UCSD-AML1 (cell line): ENCODE data around the gene SLC51B.
"Not testable (repeated sequence)": the region's sequence is repeated elsewhere in the genome, so short reads cannot be mapped to it uniquely, and the experiment has no call there.

Experiments used
- DNase-seq: peaks from one replicate; lab custom pipeline; 2025; ENCODE audit not compliant: unreplicated experiment; lab: John Stamatoyannopoulos, UW

The SLC51B gene

DNA sequence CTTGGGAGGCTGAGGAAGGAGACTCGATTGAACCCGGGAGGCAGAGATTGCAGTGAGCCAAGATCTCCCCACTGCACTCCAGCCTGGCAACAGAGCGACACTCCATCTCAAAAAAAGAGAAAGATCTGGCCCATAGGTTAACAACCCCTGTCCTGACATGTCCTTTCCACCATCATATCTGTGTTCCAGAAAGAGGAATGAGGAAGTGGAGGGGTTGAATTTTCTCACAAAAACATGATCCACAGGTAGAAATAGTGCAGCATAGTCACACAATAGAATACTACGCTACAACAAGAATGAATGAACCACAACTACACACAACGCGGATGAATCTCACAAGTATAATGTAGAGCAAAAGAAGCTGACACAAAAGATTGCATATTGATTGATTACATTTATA lies 4.7 kb upstream of the SLC51B start:
- DNase-seq = no peak

DNA sequence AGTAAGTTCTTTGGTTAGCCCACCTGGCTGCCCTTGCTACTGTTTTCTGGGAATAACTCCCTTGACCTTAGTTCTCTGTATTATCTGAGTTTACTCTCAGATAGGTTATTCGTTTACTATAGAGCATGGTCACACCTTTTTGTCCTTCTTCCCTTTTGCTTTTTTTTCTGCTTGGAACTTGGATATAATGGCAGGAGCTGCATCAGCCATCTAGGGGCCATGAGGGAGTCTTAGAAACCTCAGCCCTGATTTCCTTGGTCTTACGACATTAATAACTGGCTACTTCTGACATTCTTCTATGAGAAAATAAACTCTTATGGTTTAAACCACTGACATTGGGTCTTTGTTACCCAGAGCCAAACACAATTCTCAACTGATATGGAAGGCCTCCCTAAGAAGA lies 3.4 kb upstream of the SLC51B start:
- no peak for DNase-seq

DNA sequence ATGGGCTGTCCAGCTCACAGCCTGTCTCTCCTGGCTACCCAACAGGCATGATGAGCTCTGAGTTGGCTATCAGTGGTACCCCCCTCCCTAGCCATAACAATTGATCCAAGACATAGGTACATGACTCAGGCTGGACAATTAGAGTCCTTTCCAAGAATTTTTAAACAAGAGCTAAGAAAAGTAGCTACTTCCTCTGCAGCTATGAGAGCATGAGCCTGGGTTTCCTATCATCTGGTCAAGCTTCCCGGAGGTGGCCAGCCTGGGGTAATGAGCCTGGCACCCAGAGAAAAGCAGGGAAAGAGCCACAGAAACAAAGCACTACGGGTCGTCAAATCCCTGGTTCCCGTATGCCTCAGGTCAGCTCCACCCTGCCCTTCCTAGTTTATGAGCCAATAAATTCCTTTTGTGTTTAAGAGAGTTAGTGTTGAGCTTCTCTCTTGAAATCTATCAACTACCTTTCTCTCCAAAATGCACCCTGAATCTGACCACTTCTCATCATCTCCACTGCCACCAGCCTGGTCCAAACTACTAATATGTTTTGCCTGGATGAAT lies 2.3 kb upstream of the SLC51B start:
- no peak for DNase-seq

DNA sequence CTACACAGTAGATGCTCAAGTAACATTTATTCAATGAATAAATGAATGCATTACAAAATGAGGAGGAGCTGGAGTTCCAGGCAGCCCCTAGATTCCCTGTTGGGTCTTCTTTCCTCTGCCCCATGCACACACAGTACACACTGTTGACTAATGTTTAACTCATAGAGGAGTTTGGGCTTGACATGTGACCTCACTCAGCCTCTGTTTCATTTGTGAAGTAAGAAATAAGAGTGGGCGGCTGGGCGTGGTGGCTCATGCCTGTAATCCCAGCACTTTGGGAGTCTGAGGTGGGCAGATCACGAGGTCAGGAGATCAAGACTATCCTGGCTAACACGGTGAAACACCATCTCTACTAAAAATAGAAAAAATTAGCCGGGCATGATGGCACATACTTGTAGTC lies 969 bp upstream of the SLC51B start:
- DNase-seq = not testable (repeated sequence)

DNA sequence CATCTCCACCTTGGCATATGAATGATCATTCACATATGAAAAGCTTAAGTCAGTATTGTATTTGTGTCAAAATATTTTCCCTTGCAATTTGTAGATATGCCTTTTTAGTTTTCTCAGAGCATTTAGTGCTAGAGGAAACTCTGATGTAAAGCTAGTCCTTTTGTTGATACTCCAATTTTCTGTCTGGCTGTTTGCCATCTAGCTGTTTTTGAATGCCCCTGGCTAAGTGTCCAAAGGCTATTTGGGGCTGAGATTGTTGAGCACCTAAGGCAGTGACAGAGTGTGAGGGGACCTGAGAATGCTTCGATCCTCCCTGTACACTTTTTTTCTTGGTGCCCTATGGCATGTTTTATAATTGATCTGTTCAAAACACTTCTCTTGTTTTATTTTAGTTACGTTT lies 3.1 kb downstream of the SLC51B start:
- DNase-seq = no peak

DNA sequence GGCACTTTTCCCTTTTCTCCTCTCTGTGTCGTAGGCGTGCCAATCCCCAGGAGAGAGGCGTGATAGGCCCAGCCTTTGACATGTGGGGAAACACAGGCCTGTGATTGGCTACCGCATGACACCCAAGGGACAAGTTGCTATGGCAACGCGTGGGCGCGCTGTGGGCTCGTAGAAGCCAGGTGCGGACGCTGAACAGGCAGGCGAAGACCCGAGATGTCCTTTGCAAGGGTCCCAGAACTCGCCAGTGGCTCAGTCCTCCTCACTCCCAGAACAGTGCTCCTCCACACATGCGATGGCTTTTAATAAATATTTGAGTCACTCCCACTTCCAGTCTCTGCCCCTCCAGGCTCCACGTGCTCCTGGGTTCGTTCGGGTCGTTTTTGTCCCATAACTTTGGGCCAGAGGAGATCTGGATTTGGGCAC lies 4.2 kb downstream of the SLC51B start:
- DNase-seq = peak; percentile 85

DNA sequence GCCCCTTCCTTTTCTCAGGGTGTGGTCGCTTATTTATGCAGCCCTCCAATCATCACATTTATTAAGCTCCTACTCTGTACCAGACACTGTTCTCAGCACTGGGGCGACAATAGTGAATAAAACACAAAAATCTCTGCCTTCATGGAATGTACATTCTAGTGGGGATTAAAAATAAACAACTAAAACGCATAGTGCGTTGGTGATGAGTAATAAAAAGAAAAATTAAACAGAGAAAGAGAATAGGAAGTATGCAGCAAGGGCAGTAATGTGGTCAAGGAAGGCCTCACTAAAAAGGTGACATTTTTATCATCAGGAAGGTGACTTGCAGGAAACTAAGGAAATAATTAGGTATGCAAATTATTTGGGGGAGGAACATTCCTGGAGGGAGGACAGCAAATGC lies 5.1 kb downstream of the SLC51B start:
- DNase-seq = no peak

DNA sequence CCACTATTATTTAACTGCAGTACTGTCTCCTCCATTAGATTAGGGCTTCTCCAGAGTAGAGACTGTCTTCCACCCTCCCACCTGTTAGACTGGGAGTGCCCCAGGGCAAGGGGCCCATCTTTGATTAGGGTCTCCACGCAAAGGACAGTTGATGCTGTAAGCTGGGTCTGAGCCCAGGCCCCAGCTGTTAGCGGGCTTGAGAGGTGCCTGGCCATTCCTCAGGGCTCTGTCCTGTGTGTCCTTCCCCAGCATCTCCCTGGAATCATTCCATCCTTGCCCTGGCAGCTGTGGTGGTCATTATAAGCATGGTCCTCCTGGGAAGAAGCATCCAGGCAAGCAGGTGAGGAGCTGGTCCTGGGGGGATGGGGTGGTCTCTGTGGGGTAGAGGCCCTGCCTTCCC lies 6.1 kb downstream of the SLC51B start:
- no peak for DNase-seq

DNA sequence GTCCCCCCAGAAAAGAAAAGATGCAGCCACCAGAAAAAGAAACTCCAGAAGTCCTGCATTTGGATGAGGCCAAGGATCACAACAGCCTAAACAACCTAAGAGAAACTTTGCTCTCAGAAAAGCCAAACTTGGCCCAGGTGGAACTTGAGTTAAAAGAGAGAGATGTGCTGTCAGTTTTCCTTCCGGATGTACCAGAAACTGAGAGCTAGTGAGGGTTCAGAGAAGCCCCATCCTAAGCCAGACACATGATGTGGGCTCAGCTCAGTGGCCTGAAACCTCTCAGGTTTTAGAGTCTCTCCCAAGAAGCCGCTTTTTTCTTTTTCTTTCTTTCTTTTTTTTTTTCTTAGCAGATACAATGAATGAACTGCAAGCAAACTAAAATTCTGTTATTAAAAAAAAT lies 7.8 kb downstream of the SLC51B start:
- DNase-seq = no peak

DNA sequence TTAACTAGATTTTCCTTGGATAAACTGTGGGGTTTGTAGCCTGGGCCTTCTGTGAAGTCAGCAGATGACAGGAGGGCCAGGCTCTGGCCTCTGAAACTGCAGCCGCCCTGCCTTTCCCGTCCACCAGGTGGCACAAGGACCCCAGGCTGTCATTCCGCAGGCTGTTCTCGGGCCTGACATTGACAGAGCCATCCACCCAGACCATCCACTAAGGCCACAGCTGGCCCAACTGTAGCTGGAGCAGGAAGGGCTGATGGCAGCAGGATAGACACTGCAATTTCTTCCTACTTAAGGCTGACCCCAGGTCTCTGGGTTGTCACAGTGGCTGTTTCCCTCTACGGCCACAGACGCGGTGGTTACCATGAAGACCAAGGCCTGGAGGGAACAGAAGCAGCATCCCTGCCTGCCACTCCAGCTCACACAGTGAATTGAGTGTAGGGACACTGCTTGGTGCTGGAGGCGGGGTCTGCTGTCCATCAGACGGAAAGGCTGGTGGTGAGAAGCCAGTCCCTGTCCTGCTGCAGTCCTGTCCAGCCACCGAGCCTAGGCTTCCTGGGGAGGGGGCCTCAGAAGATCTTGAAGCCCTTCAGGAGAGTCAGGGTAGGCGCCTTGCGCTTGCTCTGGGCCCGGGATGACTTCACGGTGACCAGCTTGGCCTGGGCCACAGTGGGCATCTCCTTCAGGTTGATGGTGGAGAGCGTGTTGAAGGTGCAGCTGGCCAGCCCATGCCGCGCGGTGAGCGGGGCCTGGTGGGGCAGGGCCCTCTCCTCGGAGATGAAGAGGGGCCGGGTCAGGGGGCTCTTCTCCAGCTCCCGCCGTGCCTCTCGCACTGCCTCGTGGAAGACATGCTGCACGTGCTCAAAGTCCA lies 9.4 kb downstream of the SLC51B start:
- peak; percentile 76 for DNase-seq

DNA sequence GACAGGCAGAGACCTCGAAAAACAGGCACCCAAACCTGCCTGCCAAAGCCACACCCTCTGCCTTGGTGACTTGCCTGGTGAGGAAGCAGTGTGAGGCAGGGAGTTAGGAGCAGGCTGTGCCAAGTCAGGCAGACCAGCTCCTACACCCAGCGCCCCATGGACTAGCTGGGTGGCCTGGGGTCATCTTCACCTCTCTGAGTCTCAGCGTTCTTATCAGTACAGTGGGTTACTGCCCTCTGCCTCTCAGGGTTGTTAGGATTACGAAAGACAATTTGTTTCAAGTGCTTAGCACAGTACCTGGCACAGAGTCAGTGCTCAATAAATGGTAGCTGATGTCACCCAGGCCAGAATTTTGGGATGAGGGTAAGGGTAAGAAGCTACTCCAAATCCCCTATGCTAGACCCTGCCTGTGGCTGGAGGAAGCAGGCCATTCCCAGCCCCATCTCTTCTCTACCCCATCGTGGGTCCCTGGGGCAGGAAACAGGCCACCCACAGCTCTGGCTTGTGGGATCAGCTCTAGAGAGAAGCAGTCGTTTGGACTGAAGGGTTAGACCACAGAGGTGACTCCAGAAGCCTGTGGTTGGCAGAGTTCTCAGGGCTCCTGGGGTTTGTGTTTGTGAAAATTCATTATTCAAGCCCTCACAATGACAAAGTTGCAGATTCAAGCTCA lies 10.1 kb downstream of the SLC51B start:
- DNase-seq = peak; percentile 62

DNA sequence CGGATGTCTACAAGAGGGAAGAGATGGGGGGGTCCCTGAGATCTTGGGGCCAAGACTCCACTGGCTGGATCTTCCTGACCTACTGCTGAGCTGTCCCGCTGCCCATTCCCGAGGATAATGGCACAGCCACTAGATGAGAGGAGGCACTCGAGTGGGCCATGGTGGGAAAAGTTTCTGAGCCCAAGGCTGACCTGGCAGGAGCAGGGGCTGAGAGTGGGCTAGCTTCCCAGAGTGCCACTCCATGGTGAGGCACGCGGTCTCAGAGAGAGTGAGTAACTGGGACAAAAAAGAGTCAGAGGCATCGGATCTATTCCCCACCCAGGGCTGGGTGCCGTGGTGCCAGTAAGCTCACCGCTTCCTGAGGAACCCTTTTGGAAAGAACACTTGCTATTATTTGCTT lies 10.9 kb downstream of the SLC51B start:
- no peak for DNase-seq

DNA sequence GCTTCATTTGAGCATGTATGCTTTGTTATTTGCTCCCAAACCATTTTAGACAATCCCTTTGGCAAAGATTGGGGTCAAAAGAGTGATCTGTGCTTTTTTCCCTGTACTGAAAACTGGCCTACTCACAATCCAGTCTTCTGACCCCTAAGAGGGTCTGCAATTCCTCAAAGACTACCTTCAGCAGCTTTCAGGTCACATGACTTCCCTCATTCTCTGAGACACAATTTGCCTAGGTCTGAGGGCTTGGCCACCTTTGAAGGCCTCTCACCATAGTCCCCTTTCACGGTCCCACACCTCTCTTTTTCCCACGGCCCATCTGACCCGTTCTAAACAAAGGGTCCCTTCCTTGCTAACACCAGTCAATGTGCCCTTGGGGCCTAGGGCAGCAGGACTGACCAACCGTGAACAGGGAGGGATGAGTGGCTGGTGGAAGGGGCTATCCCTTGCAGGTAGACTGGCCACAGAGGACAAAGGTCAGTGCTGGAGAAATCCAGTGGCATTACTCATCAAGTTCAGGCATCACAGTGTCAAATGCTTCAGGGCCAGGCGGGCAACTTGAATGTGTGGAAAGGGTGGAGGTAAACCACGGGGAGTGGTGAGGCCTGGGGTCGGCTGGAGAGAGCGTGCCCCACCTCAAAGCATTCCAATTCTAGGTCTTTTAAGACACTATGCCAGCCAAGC lies 11.8 kb downstream of the SLC51B start:
- DNase-seq = no peak

DNA sequence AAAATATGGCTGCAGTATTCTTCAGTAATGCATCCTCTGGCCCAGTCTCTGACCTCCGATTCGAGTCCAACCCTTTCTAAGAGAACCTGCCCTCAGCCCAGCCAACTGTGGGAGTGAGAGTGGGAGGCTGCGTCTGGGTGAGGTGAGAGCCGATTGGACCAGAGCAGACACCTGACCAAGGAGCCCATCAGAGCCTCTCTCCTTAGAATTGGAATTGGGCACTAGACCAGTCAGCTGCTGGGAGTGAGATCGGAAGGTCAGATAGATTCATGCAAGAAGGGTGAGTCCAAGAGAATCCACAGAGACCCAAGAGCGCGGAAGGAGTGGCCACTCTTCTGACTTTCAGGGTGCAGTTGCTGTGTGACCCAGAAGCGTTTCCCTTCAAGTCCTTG lies 12.4 kb downstream of the SLC51B start:
- no peak for DNase-seq

DNA sequence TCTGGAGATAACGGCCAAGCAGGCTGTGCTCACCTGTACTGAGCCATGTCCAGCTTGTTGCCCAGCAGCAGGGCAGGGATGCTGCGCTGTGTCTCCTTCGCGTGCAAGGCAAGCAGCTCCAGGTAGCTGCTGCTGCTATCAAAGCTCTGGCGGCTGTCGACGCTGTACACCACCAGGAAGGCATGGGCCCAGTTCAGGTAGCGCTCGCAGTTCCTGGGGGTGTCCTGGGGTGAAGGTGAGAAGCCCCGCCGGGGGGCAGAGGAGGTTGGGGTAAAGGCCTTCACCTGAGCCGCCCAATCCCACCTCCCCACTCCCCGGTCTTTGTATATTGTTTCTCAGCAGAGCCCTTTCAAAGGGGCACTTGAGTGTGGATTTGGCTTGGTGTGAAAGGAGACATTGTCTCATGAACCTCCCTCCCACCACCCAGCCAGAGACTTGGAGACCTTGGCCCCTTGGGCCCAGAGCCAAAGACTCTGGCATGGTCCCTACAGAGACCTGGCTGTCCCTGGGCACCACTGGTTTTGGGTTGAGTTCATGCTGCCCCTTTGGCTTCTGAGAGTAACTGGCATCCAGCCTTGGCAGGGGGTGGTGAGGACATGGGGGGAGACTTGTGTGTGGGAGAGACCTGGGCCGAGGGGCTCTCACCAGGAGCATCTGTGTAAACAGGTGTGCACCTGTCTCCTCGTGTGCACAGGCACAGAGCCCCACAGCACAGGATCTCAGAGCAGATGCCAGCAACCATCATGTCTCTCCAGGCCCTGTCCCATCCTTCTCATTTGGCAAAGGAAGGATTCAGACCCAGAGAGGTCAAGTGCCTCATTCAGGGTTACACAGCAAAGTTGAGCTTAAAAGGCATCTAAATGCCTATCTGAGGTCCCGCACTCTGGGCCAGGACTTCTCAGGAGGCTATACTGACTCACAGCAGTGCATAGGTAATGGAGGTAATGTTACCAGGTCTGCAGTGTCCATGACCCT lies 13.5 kb downstream of the SLC51B start:
- DNase-seq = no peak

DNA sequence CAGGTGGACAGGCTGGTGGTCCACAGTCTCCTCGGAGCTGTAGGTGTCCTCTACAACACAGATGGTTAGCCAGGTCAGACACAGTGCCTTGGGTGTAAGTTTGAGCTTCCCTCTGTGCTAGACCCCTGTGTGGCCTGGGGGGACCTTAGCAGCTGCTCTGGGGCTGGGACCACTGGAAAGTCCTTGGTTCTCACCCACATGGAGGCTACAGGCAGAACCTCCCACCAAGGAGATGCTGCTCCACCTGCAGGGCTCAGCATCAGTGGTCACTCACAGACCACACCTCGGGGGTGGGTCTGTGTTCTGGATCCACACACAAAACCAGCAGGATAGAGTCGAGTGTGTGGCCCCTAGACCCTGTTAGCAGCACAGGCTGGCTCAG lies 14.2 kb downstream of the SLC51B start:
- DNase-seq = no peak

DNA sequence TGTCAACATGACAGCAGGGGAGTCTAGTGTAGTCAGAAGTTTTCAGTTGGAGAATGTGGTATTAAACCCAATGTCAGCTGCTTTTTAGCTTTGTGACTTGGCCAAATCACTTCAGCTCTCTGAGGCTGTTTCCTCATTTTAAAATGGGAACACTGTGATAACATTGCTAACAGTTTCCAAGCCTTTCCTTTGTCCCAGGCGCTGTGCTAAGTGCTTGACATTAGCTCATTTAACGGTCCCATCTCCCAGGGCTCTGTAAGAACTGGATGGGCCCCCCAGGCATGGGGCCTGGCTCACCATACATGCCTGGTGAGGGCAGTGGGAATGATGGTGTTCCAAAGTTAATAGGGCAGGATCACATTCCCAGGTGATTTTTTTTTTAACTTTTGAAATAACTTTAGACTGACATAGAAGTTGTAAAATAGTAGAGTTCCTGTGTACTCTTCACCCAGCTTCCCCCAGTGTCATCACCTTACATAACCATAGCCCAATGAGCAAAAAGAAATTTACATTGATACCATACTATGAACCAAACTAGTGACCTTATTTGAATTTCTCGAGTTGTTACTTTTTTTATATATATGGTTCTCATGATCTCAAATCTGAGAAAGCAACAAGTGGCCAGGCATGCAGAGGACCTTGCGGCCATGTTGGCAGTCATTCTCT lies 14.9 kb downstream of the SLC51B start:
- no peak for DNase-seq

DNA sequence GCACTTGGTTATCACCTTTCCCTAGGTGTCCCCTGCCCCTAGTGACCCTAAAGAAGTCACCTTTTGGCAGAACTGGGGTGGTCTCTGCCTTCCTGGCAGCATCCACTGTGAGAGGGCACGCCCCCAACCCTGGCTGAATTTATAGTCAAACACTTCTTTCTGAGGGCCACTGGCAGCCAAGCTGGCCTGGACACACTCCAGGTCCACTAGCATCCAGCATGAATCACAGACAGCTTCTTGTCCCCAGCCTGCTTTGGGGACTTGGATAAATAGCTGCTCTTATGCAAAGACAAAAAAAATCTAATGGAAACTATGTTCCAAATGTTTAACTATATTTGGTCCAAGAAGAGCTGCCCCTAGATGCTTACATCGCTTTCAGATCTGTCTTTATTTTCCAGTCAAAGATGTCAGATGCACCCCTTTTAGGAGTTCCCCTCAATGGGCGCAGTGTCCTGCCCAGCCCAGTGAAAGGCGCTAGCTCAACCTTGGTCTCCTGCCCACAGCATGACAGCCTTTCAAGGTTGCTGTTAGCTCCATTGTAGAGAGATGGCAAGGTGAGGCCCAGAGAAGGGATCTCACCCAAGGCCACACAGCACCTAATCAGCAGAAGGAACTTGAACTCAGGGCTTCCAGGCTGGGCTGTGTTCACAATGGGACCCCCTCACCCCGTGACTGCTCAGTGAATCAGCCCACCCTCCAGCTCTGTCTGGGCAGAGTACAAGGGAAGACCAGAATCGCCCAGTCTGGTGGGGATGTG lies 15.6 kb downstream of the SLC51B start:
- no peak for DNase-seq

DNA sequence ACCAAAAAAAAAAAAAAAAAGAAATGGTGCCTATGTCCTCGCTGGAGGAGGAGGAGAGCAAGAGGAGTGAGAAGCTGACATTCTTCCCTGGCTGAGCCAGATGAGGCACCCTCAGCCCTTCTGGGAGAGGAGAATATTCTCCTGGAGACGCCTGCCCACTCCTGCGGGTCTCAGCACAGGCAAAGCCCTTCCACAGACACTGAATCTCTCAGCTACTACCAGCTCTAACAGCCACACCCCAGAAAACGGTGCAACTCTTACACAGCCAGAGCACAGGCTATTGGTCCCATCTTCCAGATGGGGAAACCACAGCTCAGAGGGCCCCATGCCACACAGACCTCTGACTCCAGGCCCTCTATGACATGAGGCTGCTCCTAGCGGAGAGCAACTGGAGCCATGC lies 16.9 kb downstream of the SLC51B start:
- DNase-seq = no peak
